Measurements from ENCODE around the gene TBC1D1.

- TF ChIP-seq CTCF (IDR thresholded peaks at IDR 0.05) (no peak), POLR2A (IDR thresholded peaks at IDR 0.05) (no peak)
Measured at GRCh38 chr4:37976991-37977470, 86.1 kb downstream of the TBC1D1 start.

Measured in prostate gland (tissue), 2 donors.